Neural progenitor cell (in vitro differentiated cells): Measurements from ENCODE around the gene MCTP2. TPM values are rescaled to one million over a fixed set of nuclear protein-coding genes. Genes with fewer than 3 reads are reported as not detected.

Experiments used
- DNase-seq: peaks from one replicate; pipeline ENCODE4 v3.0.0-alpha.2; 2016; ENCODE audit warnings: low spot score
- H2AFZ ChIP-seq: fragments of 200-600 bp; sonication (generic); replicated peaks from 2 replicates; pipeline ENCODE4 v1.6.1; 2016; ENCODE audit warnings: antibody characterized with exemption
- H3F3A ChIP-seq: fragments of 200-600 bp; sonication (generic); 2 replicates; pipeline ENCODE4 v1.6.1; 2016; ENCODE audit warnings: antibody characterized with exemption, low read depth
- H3K27ac ChIP-seq: fragments of 200-600 bp; sonication (generic); 2 replicates; pipeline ENCODE4 v1.5.1; 2016; ENCODE audit warnings: mild to moderate bottlenecking
- H3K27me3 ChIP-seq: fragments of 200-600 bp; sonication (generic); 2 replicates; pipeline ENCODE4 v1.6.1; 2016; ENCODE audit warnings: mild to moderate bottlenecking, moderate library complexity
- H3K36me3 ChIP-seq: fragments of 200-600 bp; sonication (generic); 2 replicates; pipeline ENCODE4 v1.5.1; 2016
- H3K4me1 ChIP-seq: fragments of 200-600 bp; sonication (generic); 2 replicates; pipeline ENCODE4 v1.6.1; 2016; ENCODE audit warnings: mixed run types
- H3K4me2 ChIP-seq: fragments of 200-600 bp; sonication (generic); 2 replicates; pipeline ENCODE4 v1.6.1; 2016
- H3K4me3 ChIP-seq: fragments of 200-600 bp; sonication (generic); 2 replicates; pipeline ENCODE4 v1.5.1; 2016
- H3K79me2 ChIP-seq: fragments of 200-600 bp; sonication (generic); 2 replicates; pipeline ENCODE4 v1.6.1; 2016; ENCODE audit warnings: low read depth
- H3K9ac ChIP-seq: fragments of 200-600 bp; sonication (generic); 2 replicates; pipeline ENCODE4 v1.6.1; 2016
- H3K9me3 ChIP-seq: fragments of 200-600 bp; sonication (generic); 2 replicates; pipeline ENCODE4 v1.5.1; 2016; ENCODE audit warnings: low read depth
- H4K20me1 ChIP-seq: fragments of 200-600 bp; sonication (generic); 2 replicates; pipeline ENCODE4 v1.6.1; 2016; ENCODE audit warnings: low read depth
- H3K27ac Mint-ChIP-seq: 3 replicates; pipeline ENCODE4 v1.8.0; 2021; ENCODE audit warnings: mixed read lengths
- H3K27me3 Mint-ChIP-seq: 2 replicates; pipeline ENCODE4 v1.8.0; 2022; ENCODE audit warnings: low read depth, mild to moderate bottlenecking, inconsistent platforms, moderate library complexity, mixed read lengths; ENCODE audit not compliant: insufficient read depth
- H3K36me3 Mint-ChIP-seq: 3 replicates; pipeline ENCODE4 v1.8.0; 2021; ENCODE audit warnings: mixed read lengths
- H3K4me1 Mint-ChIP-seq: 3 replicates; pipeline ENCODE4 v1.8.0; 2021; ENCODE audit warnings: mixed read lengths
- H3K4me3 Mint-ChIP-seq: 3 replicates; pipeline ENCODE4 v1.8.0; 2021; ENCODE audit warnings: mild to moderate bottlenecking, moderate library complexity, mixed read lengths
- H3K9me3 Mint-ChIP-seq: 3 replicates; pipeline ENCODE4 v1.8.0; 2020; ENCODE audit warnings: mixed read lengths
- CTCF ChIP-seq: fragments of 200-600 bp; sonication (generic); IDR thresholded peaks from 2 replicates; pipeline ENCODE4 v1.5.1; 2017; ENCODE audit warnings: antibody characterized with exemption, mild to moderate bottlenecking
- EZH2 ChIP-seq: fragments of 200-600 bp; sonication (generic); IDR thresholded peaks from 2 replicates; pipeline ENCODE4 v1.6.1; 2017; ENCODE audit warnings: antibody characterized with exemption, mild to moderate bottlenecking, moderate library complexity
- EZH2phosphoT487 ChIP-seq: fragments of 200-600 bp; sonication (generic); IDR thresholded peaks from 2 replicates; pipeline ENCODE4 v1.6.1; 2017; ENCODE audit warnings: antibody characterized with exemption
- total RNA-seq: library from RNA; depleted of rRNA; stranded (reverse); fragments of >200 nt; gene quantifications from 2 replicates; pipeline ENCODE4 v1.2.3, GENCODE V29; 2015; ENCODE audit warnings: low replicate concordance

Gene MCTP2
- total RNA-seq, 1 donor from 2014 or later: 0.17 TPM

GRCh38 chr15:94503293-94503692 is 271.9 kb downstream of the MCTP2 start:
- H3K4me1 ChIP-seq: no peaks in the 10 kb centered on the region
- Mint-ChIP-seq H3K27ac (no peak overlapping the region), H3K27me3 (peaks cover 2% of the 10 kb centered on the region), H3K9me3 (peaks cover 8% of the 10 kb centered on the region), H3K36me3 (no peaks in the 10 kb centered on the region), H3K4me1 (no peaks in the 10 kb centered on the region), H3K4me3 (no peak overlapping the region)
- no peak overlapping the region for H3K27ac ChIP-seq
- DNase-seq: no peak
- no peaks in the 10 kb centered on the region for H3K27me3 ChIP-seq
- no peaks in the 10 kb centered on the region for H3K79me2 ChIP-seq
- no peak overlapping the region for H3K9ac ChIP-seq
- no peaks in the 10 kb centered on the region for H4K20me1 ChIP-seq
- H3F3A ChIP-seq: no peaks in the 10 kb centered on the region
- no peak overlapping the region for H3K4me3 ChIP-seq
- no peaks in the 10 kb centered on the region for H3K36me3 ChIP-seq
- no peak overlapping the region for H2AFZ ChIP-seq
- TF ChIP-seq EZH2phosphoT487 (no peak), CTCF (no peak), EZH2 (no peak)
- no peak overlapping the region for H3K4me2 ChIP-seq
- H3K9me3 ChIP-seq: no peaks in the 10 kb centered on the region

GRCh38 chr15:94509259-94509658 is 277.9 kb downstream of the MCTP2 start:
- no peaks in the 10 kb centered on the region for H3K9me3 ChIP-seq
- Mint-ChIP-seq H3K9me3 (peaks cover 5% of the 10 kb centered on the region), H3K4me1 (no peaks in the 10 kb centered on the region), H3K27ac (no peak overlapping the region), H3K27me3 (no peaks in the 10 kb centered on the region), H3K4me3 (no peak overlapping the region), H3K36me3 (no peaks in the 10 kb centered on the region)
- no peaks in the 10 kb centered on the region for H3K4me1 ChIP-seq
- H3K27ac ChIP-seq: no peak overlapping the region
- H3K27me3 ChIP-seq: no peaks in the 10 kb centered on the region
- H3K79me2 ChIP-seq: no peaks in the 10 kb centered on the region
- no peaks in the 10 kb centered on the region for H3K36me3 ChIP-seq
- H4K20me1 ChIP-seq: no peaks in the 10 kb centered on the region
- no peaks in the 10 kb centered on the region for H3F3A ChIP-seq
- TF ChIP-seq CTCF (no peak), EZH2phosphoT487 (no peak), EZH2 (no peak)
- no peak for DNase-seq
- no peak overlapping the region for H2AFZ ChIP-seq
- H3K4me3 ChIP-seq: no peak overlapping the region
- H3K9ac ChIP-seq: no peak overlapping the region
- no peak overlapping the region for H3K4me2 ChIP-seq

GRCh38 chr15:94522125-94522524 is 290.8 kb downstream of the MCTP2 start:
- H2AFZ ChIP-seq: no peak overlapping the region
- no peaks in the 10 kb centered on the region for H3F3A ChIP-seq
- no peak overlapping the region for H3K4me3 Mint-ChIP-seq
- H3K9ac ChIP-seq: no peak overlapping the region
- no peaks in the 10 kb centered on the region for H3K79me2 ChIP-seq
- no peak overlapping the region for H3K4me2 ChIP-seq
- no peaks in the 10 kb centered on the region for H4K20me1 ChIP-seq
- no peak overlapping the region for H3K4me3 ChIP-seq
- no peak overlapping the region for H3K27ac ChIP-seq
- H3K36me3 ChIP-seq: no peaks in the 10 kb centered on the region
- no peak for DNase-seq
- H3K36me3 Mint-ChIP-seq: no peaks in the 10 kb centered on the region
- H3K4me1 ChIP-seq: no peaks in the 10 kb centered on the region
- peaks cover 5% of the 10 kb centered on the region for H3K27me3 Mint-ChIP-seq
- no peaks in the 10 kb centered on the region for H3K9me3 Mint-ChIP-seq
- no peak overlapping the region for H3K27ac Mint-ChIP-seq
- H3K9me3 ChIP-seq: no peaks in the 10 kb centered on the region
- no peaks in the 10 kb centered on the region for H3K27me3 ChIP-seq
- no peaks in the 10 kb centered on the region for H3K4me1 Mint-ChIP-seq
- TF ChIP-seq EZH2 (no peak), CTCF (no peak), EZH2phosphoT487 (no peak)

- Histone ChIP-seq H3K4me2 (no peak overlapping the region), H3K4me3 (no peak overlapping the region), H3F3A (no peaks in the 10 kb centered on the region), H3K36me3 (no peaks in the 10 kb centered on the region), H3K9ac (no peak overlapping the region), H3K27ac (no peak overlapping the region), H3K79me2 (no peaks in the 10 kb centered on the region), H3K9me3 (no peaks in the 10 kb centered on the region), H2AFZ (no peak overlapping the region), H3K4me1 (no peaks in the 10 kb centered on the region), H3K27me3 (no peaks in the 10 kb centered on the region), H4K20me1 (no peaks in the 10 kb centered on the region)
- TF ChIP-seq EZH2: no peak
- no peak for TF ChIP-seq CTCF
- TF ChIP-seq EZH2phosphoT487: no peak
- H3K27ac Mint-ChIP-seq: no peak overlapping the region
- H3K36me3 Mint-ChIP-seq: no peaks in the 10 kb centered on the region
- peaks cover 5% of the 10 kb centered on the region for H3K27me3 Mint-ChIP-seq
- no peak overlapping the region for H3K4me3 Mint-ChIP-seq
- no peaks in the 10 kb centered on the region for H3K9me3 Mint-ChIP-seq
- H3K4me1 Mint-ChIP-seq: no peaks in the 10 kb centered on the region
- no peak for DNase-seq
Measured at GRCh38 chr15:94523873-94524272, 292.5 kb downstream of the MCTP2 start.
